ENCODE results near the gene EPHA6. TPM values are rescaled to one million over a fixed set of nuclear protein-coding genes. Genes with fewer than 3 reads are reported as not detected.

The EPHA6 gene
- total and polyA plus RNA-seq, 9 of the 15 experiments (the other 6 are each of a cell fraction or from before 2014, with no cell fraction given), result not detected

GRCh38 chr3:97530691-97531090, 716.3 kb downstream of the EPHA6 start:
- H3K9me3 ChIP-seq (replicated peaks; ENCODE audit: control insufficient read depth, insufficient read depth, low read depth, low read length), result no peaks in the 10 kb centered on the region
- H3K4me1 ChIP-seq (replicated peaks in 1 of 2; ENCODE audit: control insufficient read depth in 2 of 2, insufficient read depth in 2 of 2, low read length in 2 of 2), result no peaks in the 10 kb centered on the region
- no peak overlapping the region for H3K9ac ChIP-seq (ENCODE audit: insufficient read depth in 1 of 2, low read depth in 2 of 2, low read length in 2 of 2)
- no peaks in the 10 kb centered on the region for H3K9me1 ChIP-seq (ENCODE audit: control insufficient read depth, insufficient read depth, low read length)
- no peaks in the 10 kb centered on the region for H4K20me1 ChIP-seq (replicated peaks; ENCODE audit: control insufficient read depth, insufficient read depth, low read length)
- no peak overlapping the region for H3K27ac ChIP-seq (ENCODE audit: extremely low read depth, low read depth, low read length)
- no peaks in the 10 kb centered on the region for H3K27me3 ChIP-seq (ENCODE audit: control insufficient read depth in 2 of 2, insufficient read depth in 2 of 2, low read length in 2 of 2)
- no peaks in the 10 kb centered on the region for H3K79me2 ChIP-seq (ENCODE audit: control insufficient read depth, insufficient read depth, low read length)
- BruUV-seq (replicated peaks), result no TSS peak
- no peak overlapping the region for H3K4me3 ChIP-seq
- ChIA-PET POLR2A (no interaction called here), CTCF (ENCODE audit: low intra/inter-chr PET ratio) (no interaction called here)
- H2AFZ ChIP-seq (ENCODE audit: low read depth, low read length), result no peak overlapping the region
- H3K36me3 ChIP-seq (ENCODE audit: control insufficient read depth, insufficient read depth, low read length), result no peaks in the 10 kb centered on the region
- no peak overlapping the region for H3K4me2 ChIP-seq (ENCODE audit: insufficient read depth, low read length)
- WGBS (ENCODE audit: insufficient coverage, low coverage, missing lambda C conversion rate), result 0% methylated on average over 2 of the region's 2 CpGs
- FAIRE-seq (no peak), DNase-seq (ENCODE audit: extremely low read depth in 1 of 4, low spot score in 3 of 4) (no peak), ATAC-seq (no peak)
- intact Hi-C loops (cut with micrococcal nuclease) (no loop called here), in situ Hi-C loops (cut with MboI) (no loop called here)
- TF ChIP-seq RERE (CRISPR knock-in tag; IDR thresholded peaks at IDR 0.05; ENCODE audit: borderline replicate concordance), result no peak
- no peak for TF ChIP-seq SLC30A9 (CRISPR knock-in tag; IDR thresholded peaks at IDR 0.05)
- TF ChIP-seq BDP1 (IDR thresholded peaks at IDR 0.05; ENCODE audit: insufficient read depth, insufficient read length), result no peak
- no peak for TF ChIP-seq SREBF2 (CRISPR knock-in tag; IDR thresholded peaks at IDR 0.05)
- no peak for TF ChIP-seq GATAD2B (IDR thresholded peaks at IDR 0.05; ENCODE audit: borderline replicate concordance)
- no peak for TF ChIP-seq ETV1 (tag; conservative IDR thresholded peaks at IDR 0.05; ENCODE audit: low read depth)
- TF ChIP-seq GATA2 (CRISPR knock-in tag; IDR thresholded peaks at IDR 0.05), result no peak
- TF ChIP-seq PPARD (CRISPR knock-in tag; IDR thresholded peaks at IDR 0.05), result no peak
- no peak for TF ChIP-seq CREB3L1 (IDR thresholded peaks at IDR 0.05; ENCODE audit: borderline replicate concordance, low read depth)
- TF ChIP-seq, protein P1, sequence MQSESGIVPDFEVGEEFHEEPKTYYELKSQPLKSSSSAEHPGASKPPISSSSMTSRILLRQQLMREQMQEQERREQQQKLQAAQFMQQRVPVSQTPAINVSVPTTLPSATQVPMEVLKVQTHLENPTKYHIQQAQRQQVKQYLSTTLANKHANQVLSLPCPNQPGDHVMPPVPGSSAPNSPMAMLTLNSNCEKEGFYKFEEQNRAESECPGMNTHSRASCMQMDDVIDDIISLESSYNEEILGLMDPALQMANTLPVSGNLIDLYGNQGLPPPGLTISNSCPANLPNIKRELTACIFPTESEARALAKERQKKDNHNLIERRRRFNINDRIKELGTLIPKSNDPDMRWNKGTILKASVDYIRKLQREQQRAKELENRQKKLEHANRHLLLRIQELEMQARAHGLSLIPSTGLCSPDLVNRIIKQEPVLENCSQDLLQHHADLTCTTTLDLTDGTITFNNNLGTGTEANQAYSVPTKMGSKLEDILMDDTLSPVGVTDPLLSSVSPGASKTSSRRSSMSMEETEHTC (IDR thresholded peaks at IDR 0.05), result no peak
- no peak for TF ChIP-seq ZNF175 (CRISPR knock-in tag; IDR thresholded peaks at IDR 0.05; ENCODE audit: low read depth)
- peak; percentile 47 for TF ChIP-seq MAFK (IDR thresholded peaks at IDR 0.05; ENCODE audit: low read length)
- no peak for TF ChIP-seq NELFE (IDR thresholded peaks at IDR 0.05; ENCODE audit: insufficient read depth, insufficient read length)
- TF ChIP-seq ZNF224 (CRISPR knock-in tag; IDR thresholded peaks at IDR 0.05), result no peak
- TF ChIP-seq MAFF (IDR thresholded peaks at IDR 0.05; ENCODE audit: low read length), result peak; percentile 41; the same call in 1 of the 2 replicates
- TF ChIP-seq KLF16 (IDR thresholded peaks at IDR 0.05), result no peak
- peak; percentile 33; the same call in 1 of the 2 replicates for TF ChIP-seq MAFG (tag; conservative IDR thresholded peaks at IDR 0.05)

Measured in K562 (cell line).